GM20431 (cell line): ENCODE results near the gene PHF21B.

Source experiments
- in situ Hi-C: fragments of 300-500 bp; cut with MseI, MboI; formaldehyde crosslinking; loops from one replicate; pipeline ENCODE4 v1.15.0; 2020; ENCODE audit warnings: low sequenced_read_pairs; ENCODE audit not compliant: unreplicated experiment

Gene PHF21B

GRCh38 chr22:45019861-45020655, 10.3 kb upstream of the PHF21B start:
- in situ Hi-C loops = no loop called here

- in situ Hi-C loops = no loop called here
Observed at GRCh38 chr22:45014654-45015053, 4.8 kb upstream of the PHF21B start.

- in situ Hi-C loops = no loop called here
Observed at GRCh38 chr22:45013138-45013537, 3.3 kb upstream of the PHF21B start.

GRCh38 chr22:45010532-45010900, 711 bp upstream of the PHF21B start:
- in situ Hi-C loops = no loop called here

GRCh38 chr22:45008751-45009605, 827 bp downstream of the PHF21B start:
- in situ Hi-C loops = no loop called here

- in situ Hi-C loops = no loop called here
Observed at GRCh38 chr22:45008186-45008681, 1.6 kb downstream of the PHF21B start.

- in situ Hi-C loops = no loop called here
Observed at GRCh38 chr22:45007391-45008185, 2.2 kb downstream of the PHF21B start.

- in situ Hi-C loops = no loop called here
Observed at GRCh38 chr22:45006964-45007390, 2.8 kb downstream of the PHF21B start.

- in situ Hi-C loops = no loop called here
Observed at GRCh38 chr22:45006111-45006963, 3.5 kb downstream of the PHF21B start.

- in situ Hi-C loops = no loop called here
Observed at GRCh38 chr22:45001653-45002052, 8.2 kb downstream of the PHF21B start.

GRCh38 chr22:45000330-45000729, 9.5 kb downstream of the PHF21B start:
- in situ Hi-C loops = no loop called here

- in situ Hi-C loops = no loop called here
Observed at GRCh38 chr22:44999687-45000086, 10.1 kb downstream of the PHF21B start.

GRCh38 chr22:44999231-44999630, 10.6 kb downstream of the PHF21B start:
- in situ Hi-C loops = no loop called here

GRCh38 chr22:44998296-44998695, 11.5 kb downstream of the PHF21B start:
- in situ Hi-C loops = no loop called here

GRCh38 chr22:44997060-44997459, 12.7 kb downstream of the PHF21B start:
- in situ Hi-C loops = no loop called here

- in situ Hi-C loops = no loop called here
Observed at GRCh38 chr22:44996648-44997047, 13.2 kb downstream of the PHF21B start.

GRCh38 chr22:44996120-44996519, 13.7 kb downstream of the PHF21B start:
- in situ Hi-C loops = no loop called here

GRCh38 chr22:44995715-44996114, 14.1 kb downstream of the PHF21B start:
- in situ Hi-C loops = no loop called here

GRCh38 chr22:44995105-44995514, 14.7 kb downstream of the PHF21B start:
- in situ Hi-C loops = no loop called here
